Parathyroid adenoma (tissue), 2 donors: Measurements from ENCODE around the gene RNF144B.

Source experiments
- H2AFZ ChIP-seq: fragments of 300-600 bp; sonication (generic); one replicate; pipeline ENCODE4 v1.7.0; 2017; ENCODE audit warnings: antibody characterized with exemption, mild to moderate bottlenecking
- H3K27ac ChIP-seq: fragments of 300-600 bp; sonication (generic); one replicate; pipeline ENCODE4 v1.7.0; 2017
- H3K27me3 ChIP-seq: fragments of 300-600 bp; sonication (generic); one replicate; pipeline ENCODE4 v1.7.0; 2017; ENCODE audit warnings: low read length; ENCODE audit not compliant: control insufficient read depth, insufficient read depth
- H3K36me3 ChIP-seq: fragments of 300-600 bp; sonication (generic); one replicate; pipeline ENCODE4 v1.7.0; 2017; ENCODE audit warnings: low read length; ENCODE audit not compliant: control insufficient read depth, insufficient read depth
- H3K4me1 ChIP-seq: fragments of 300-600 bp; sonication (generic); one replicate; pipeline ENCODE4 v1.7.0; 2017; ENCODE audit warnings: control low read depth
- H3K4me2 ChIP-seq: fragments of 300-600 bp; sonication (generic); one replicate; pipeline ENCODE4 v1.7.0; 2017; ENCODE audit warnings: low read length
- H3K4me3 ChIP-seq: fragments of 300-600 bp; sonication (generic); one replicate; pipeline ENCODE4 v1.7.0; 2017; ENCODE audit warnings: low read depth, low read length
- H3K79me2 ChIP-seq: fragments of 300-600 bp; sonication (generic); one replicate; pipeline ENCODE4 v1.7.0; 2017; ENCODE audit warnings: control low read depth
- H3K9ac ChIP-seq: fragments of 300-600 bp; sonication (generic); one replicate; pipeline ENCODE4 v1.7.0; 2017; ENCODE audit warnings: mild to moderate bottlenecking
- H3K9me3 ChIP-seq: fragments of 300-600 bp; sonication (generic); one replicate; pipeline ENCODE4 v1.7.0; 2017; ENCODE audit warnings: low read length; ENCODE audit not compliant: control insufficient read depth
- TF ChIP-seq, protein P1 (sequence below): fragments of 300-600 bp; sonication (generic); IDR thresholded peaks from one replicate; pipeline ENCODE4 v1.7.0; 2017; ENCODE audit warnings: antibody characterized with exemption, mild to moderate bottlenecking
- donor health status: primary hyperparathyroidism.

Gene RNF144B

DNA sequence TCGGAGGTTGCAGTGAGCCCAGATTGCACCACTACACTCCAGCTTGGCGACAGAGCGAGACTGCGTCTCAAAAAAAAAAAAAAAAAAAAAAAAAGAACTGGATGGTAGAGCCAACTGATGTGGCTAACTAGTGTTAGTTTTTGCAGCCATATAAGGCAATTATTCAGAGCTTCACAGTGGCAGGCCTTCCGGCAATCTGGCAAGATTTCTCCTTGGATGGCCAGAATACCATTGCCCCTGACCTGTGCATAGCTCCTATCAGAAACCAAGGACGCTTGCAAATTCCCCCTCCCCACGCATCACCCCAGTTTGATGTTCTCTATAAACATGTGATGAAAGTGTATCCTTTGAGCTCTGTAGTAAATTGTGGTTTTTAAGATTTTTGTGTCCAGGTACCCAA lies 127.0 kb downstream of the RNF144B start:
- H3K4me2 ChIP-seq = no peak overlapping the region

DNA sequence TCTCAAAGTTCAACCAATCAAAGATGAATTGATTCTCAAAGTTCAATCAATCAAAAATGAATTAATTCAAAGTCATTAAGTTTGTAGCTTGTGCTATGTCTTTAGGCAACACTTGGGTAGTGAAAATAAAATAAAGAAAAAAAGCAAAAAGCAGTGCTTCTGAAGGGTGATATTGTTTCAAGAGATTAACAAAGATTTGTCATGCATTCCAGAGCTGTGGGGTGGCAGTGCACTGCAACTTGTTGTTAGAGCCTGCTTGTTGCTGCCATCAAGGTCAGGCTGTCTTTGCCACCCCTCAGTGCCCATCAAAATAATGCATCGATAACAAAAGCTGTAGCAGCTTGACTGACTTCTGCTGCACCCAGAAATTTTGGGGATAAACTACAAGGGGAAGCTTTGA lies 128.6 kb downstream of the RNF144B start:
- no peak overlapping the region for H3K4me3 ChIP-seq
- no peak overlapping the region for H3K27ac ChIP-seq
- H3K36me3 ChIP-seq = no peaks in the 10 kb centered on the region
- no peak overlapping the region for H3K9ac ChIP-seq
- no peak overlapping the region for H3K4me2 ChIP-seq
- H2AFZ ChIP-seq = no peak overlapping the region
- TF ChIP-seq, protein P1, sequence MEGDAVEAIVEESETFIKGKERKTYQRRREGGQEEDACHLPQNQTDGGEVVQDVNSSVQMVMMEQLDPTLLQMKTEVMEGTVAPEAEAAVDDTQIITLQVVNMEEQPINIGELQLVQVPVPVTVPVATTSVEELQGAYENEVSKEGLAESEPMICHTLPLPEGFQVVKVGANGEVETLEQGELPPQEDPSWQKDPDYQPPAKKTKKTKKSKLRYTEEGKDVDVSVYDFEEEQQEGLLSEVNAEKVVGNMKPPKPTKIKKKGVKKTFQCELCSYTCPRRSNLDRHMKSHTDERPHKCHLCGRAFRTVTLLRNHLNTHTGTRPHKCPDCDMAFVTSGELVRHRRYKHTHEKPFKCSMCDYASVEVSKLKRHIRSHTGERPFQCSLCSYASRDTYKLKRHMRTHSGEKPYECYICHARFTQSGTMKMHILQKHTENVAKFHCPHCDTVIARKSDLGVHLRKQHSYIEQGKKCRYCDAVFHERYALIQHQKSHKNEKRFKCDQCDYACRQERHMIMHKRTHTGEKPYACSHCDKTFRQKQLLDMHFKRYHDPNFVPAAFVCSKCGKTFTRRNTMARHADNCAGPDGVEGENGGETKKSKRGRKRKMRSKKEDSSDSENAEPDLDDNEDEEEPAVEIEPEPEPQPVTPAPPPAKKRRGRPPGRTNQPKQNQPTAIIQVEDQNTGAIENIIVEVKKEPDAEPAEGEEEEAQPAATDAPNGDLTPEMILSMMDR = no peak
- H3K79me2 ChIP-seq = no peaks in the 10 kb centered on the region
- H3K9me3 ChIP-seq = no peaks in the 10 kb centered on the region
- H3K27me3 ChIP-seq = no peaks in the 10 kb centered on the region
- no peaks in the 10 kb centered on the region for H3K4me1 ChIP-seq

More for the DNA sequence above, 127.0 kb downstream of the RNF144B start:
- Histone ChIP-seq H3K9ac (no peak overlapping the region), H3K4me1 (no peaks in the 10 kb centered on the region), H2AFZ (no peak overlapping the region), H3K79me2 (no peaks in the 10 kb centered on the region), H3K27ac (no peak overlapping the region), H3K9me3 (no peaks in the 10 kb centered on the region), H3K36me3 (no peaks in the 10 kb centered on the region), H3K27me3 (no peaks in the 10 kb centered on the region), H3K4me3 (no peak overlapping the region)
- TF ChIP-seq, protein P1 = no peak
